Stimulated activated CD8-positive, alpha-beta memory T cell treated with anti-CD3 and anti-CD28 coated beads, Interleukin-15, amount 100 ng/mL, for 24 hours (primary cell): Measurements from ENCODE around the gene MPEG1.

Source experiments
- DNase-seq: peaks from one replicate; pipeline ENCODE4 v3.0.0-alpha.2; 2020; ENCODE audit warnings: low read depth

The MPEG1 gene

GRCh38 chr11:59218893-59219292, 6.2 kb upstream of the MPEG1 start:
- DNase-seq = no peak

- DNase-seq = no peak
Observed at GRCh38 chr11:59218319-59218718, 5.6 kb upstream of the MPEG1 start.

- DNase-seq = no peak
Observed at GRCh38 chr11:59216641-59217564, 4.2 kb upstream of the MPEG1 start.

- no peak for DNase-seq
Observed at GRCh38 chr11:59214141-59214893, 1.6 kb upstream of the MPEG1 start.

GRCh38 chr11:59212222-59212621, 505 bp downstream of the MPEG1 start:
- DNase-seq = no peak

- DNase-seq = no peak
Observed at GRCh38 chr11:59208956-59209355, 3.8 kb downstream of the MPEG1 start.

- DNase-seq = no peak
Observed at GRCh38 chr11:59207988-59208451, 4.7 kb downstream of the MPEG1 start.

- no peak for DNase-seq
Observed at GRCh38 chr11:59206635-59207034, 6.1 kb downstream of the MPEG1 start.

GRCh38 chr11:59205648-59206047, 7.1 kb downstream of the MPEG1 start:
- no peak for DNase-seq

- no peak for DNase-seq
Observed at GRCh38 chr11:59204746-59205145, 8.0 kb downstream of the MPEG1 start.

- no peak for DNase-seq
Observed at GRCh38 chr11:59201353-59201752, 11.4 kb downstream of the MPEG1 start.

- no peak for DNase-seq
Observed at GRCh38 chr11:59200423-59200746, 12.3 kb downstream of the MPEG1 start.

- DNase-seq = no peak
Observed at GRCh38 chr11:59199546-59200422, 12.9 kb downstream of the MPEG1 start.

- DNase-seq = no peak
Observed at GRCh38 chr11:59198726-59199125, 14.0 kb downstream of the MPEG1 start.

GRCh38 chr11:59197991-59198390, 14.7 kb downstream of the MPEG1 start:
- no peak for DNase-seq

GRCh38 chr11:59196777-59197176, 15.9 kb downstream of the MPEG1 start:
- DNase-seq = no peak

GRCh38 chr11:59195586-59195985, 17.1 kb downstream of the MPEG1 start:
- no peak for DNase-seq

GRCh38 chr11:59193587-59194130, 19.1 kb downstream of the MPEG1 start:
- DNase-seq = no peak

- no peak for DNase-seq
Observed at GRCh38 chr11:59192446-59193020, 20.2 kb downstream of the MPEG1 start.

GRCh38 chr11:59191890-59192289, 20.8 kb downstream of the MPEG1 start:
- DNase-seq = no peak

GRCh38 chr11:59191095-59191494, 21.6 kb downstream of the MPEG1 start:
- DNase-seq = no peak

- no peak for DNase-seq
Observed at GRCh38 chr11:59189986-59190385, 22.7 kb downstream of the MPEG1 start.
